ENCODE measurements around the gene EPM2AIP1.

GRCh38 chr3:36957862-36958686 lies 34.9 kb downstream of the EPM2AIP1 start:
- TF ChIP-seq EZH2 (IDR thresholded peaks at IDR 0.05) = no peak
- no peak for TF ChIP-seq CTCF (IDR thresholded peaks at IDR 0.05)
- TF ChIP-seq EZH2phosphoT487 (IDR thresholded peaks at IDR 0.05) = no peak
